AG04449 (cell line): ENCODE measurements around the gene UTF1.

Source experiments
- CTCF ChIA-PET: fragments of 350-600 bp; formaldehyde crosslinking; extraction: SDS; loops from one replicate; lab custom pipeline; 2021; ENCODE audit warnings: antibody characterized with exemption; lab: Yijun Ruan, JAX
- POLR2A ChIA-PET: fragments of 400-600, 350-600 bp; formaldehyde crosslinking; extraction: SDS; loops from one replicate; lab custom pipeline; 2020; ENCODE audit warnings: antibody characterized with exemption, inconsistent platforms; lab: Yijun Ruan, JAX
- DNase-seq: peaks from one replicate; pipeline ENCODE4 v3.0.0-alpha.2; 2010; ENCODE audit warnings: low read depth, low spot score
- H3K4me3 ChIP-seq: 2 replicates; pipeline ENCODE4 v1.5.1; 2011; ENCODE audit warnings: low read depth, mild to moderate bottlenecking, control low read depth, low read length
- CTCF ChIP-seq: IDR thresholded peaks from one replicate; pipeline ENCODE4 v1.5.1; 2011; ENCODE audit warnings: mild to moderate bottlenecking, moderate library complexity, low read length, control low read depth, inconsistent platforms; ENCODE audit not compliant: insufficient read depth; ENCODE audit errors: missing control alignments

Gene UTF1

GRCh38 chr10:133248334-133248715 lies 18.3 kb downstream of the UTF1 start:
- CTCF ChIA-PET: no interaction called here
- DNase-seq: no peak
- H3K4me3 ChIP-seq: no peak overlapping the region
- TF ChIP-seq CTCF: no peak
- POLR2A ChIA-PET: no interaction called here

- DNase-seq: no peak
- POLR2A ChIA-PET: no interaction called here
- CTCF ChIA-PET: no interaction called here
- H3K4me3 ChIP-seq: no peak overlapping the region
- TF ChIP-seq CTCF: no peak
Observed at GRCh38 chr10:133249094-133249780, 19.2 kb downstream of the UTF1 start.

GRCh38 chr10:133249975-133250754 lies 20.1 kb downstream of the UTF1 start:
- ChIA-PET POLR2A (no interaction called here), CTCF (no interaction called here)
- H3K4me3 ChIP-seq: no peak overlapping the region
- no peak for DNase-seq
- no peak for TF ChIP-seq CTCF

- DNase-seq: no peak
- no peak overlapping the region for H3K4me3 ChIP-seq
- no peak for TF ChIP-seq CTCF
- ChIA-PET POLR2A (no interaction called here), CTCF (no interaction called here)
Observed at GRCh38 chr10:133251388-133252222, 21.6 kb downstream of the UTF1 start.

GRCh38 chr10:133252223-133252552 lies 22.2 kb downstream of the UTF1 start:
- no peak for TF ChIP-seq CTCF
- ChIA-PET POLR2A (no interaction called here), CTCF (no interaction called here)
- DNase-seq: no peak
- H3K4me3 ChIP-seq: no peak overlapping the region
